Liver (tissue), 3 donors: ENCODE results near the gene FAM184A.

Experiments
- FOXA1 ChIP-seq: IDR thresholded peaks from 2 replicates; pipeline ENCODE4 v1.6.1; 2016; ENCODE audit warnings: antibody characterized with exemption
- GABPA ChIP-seq, 2 donors: IDR thresholded peaks in 1 of 2; conservative IDR thresholded peaks in 1 of 2; 2 replicates each; pipeline ENCODE4 v1.6.1; 2016; ENCODE audit warnings: antibody characterized with exemption in 2 of 2, mild to moderate bottlenecking in 1 of 2, moderate library complexity in 1 of 2
- JUND ChIP-seq, 2 donors: IDR thresholded peaks; 2 replicates each; pipeline ENCODE4 v1.6.1; 2016; ENCODE audit warnings: antibody characterized with exemption in 2 of 2
- RAD21 ChIP-seq, 2 donors: IDR thresholded peaks; 2 replicates each; pipeline ENCODE4 v1.6.1; 2016; ENCODE audit warnings: antibody characterized with exemption in 2 of 2, mild to moderate bottlenecking in 2 of 2
- RXRA ChIP-seq, 2 donors: IDR thresholded peaks; 2 replicates each; pipeline ENCODE4 v1.6.1; 2017 to 2018; ENCODE audit warnings: antibody characterized with exemption in 2 of 2, mild to moderate bottlenecking in 1 of 2
- TAF1 ChIP-seq: conservative IDR thresholded peaks from 2 replicates; pipeline ENCODE4 v1.6.1; 2016; ENCODE audit warnings: antibody characterized with exemption, mild to moderate bottlenecking
- YY1 ChIP-seq: IDR thresholded peaks from 2 replicates; pipeline ENCODE4 v1.6.1; 2016; ENCODE audit warnings: antibody characterized with exemption, mild to moderate bottlenecking
- TF ChIP-seq, protein P1 (sequence below): fragments of 150-350 bp; IDR thresholded peaks from 2 replicates; pipeline ENCODE4 v1.5.1; 2017; ENCODE audit warnings: improper control_type of control experiment, low read depth, low read length; ENCODE audit not compliant: missing input control
- TF ChIP-seq, protein P2 (sequence below): IDR thresholded peaks from 2 replicates; pipeline ENCODE4 v1.6.1; 2016; ENCODE audit warnings: antibody characterized with exemption, mild to moderate bottlenecking
- TF ChIP-seq, protein P3 (sequence below): IDR thresholded peaks from 2 replicates; pipeline ENCODE4 v1.6.1; 2016; ENCODE audit warnings: antibody characterized with exemption
- donor health status: healthy.
- donor health status: healthy.

DNA sequence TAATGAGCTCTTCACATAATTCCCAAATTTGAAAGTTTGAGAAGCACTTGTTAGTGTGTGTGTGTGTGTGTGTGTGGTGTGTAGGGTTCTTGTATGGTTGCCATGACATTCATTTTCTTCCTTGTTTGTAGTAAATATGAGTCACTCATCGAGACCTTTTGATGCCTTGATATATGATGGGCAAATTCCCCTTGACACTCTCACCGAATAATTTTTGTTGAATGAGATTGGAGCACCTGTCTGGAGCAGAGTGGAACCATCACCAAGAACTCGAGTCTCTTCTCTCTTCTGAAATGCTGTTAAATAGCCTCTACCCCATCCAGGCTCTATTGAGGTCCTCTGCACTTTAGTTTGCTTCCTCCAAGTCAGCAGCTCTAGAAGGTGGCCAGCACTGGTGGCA, 29.6 kb upstream of the FAM184A start:
- TF ChIP-seq, protein P1, sequence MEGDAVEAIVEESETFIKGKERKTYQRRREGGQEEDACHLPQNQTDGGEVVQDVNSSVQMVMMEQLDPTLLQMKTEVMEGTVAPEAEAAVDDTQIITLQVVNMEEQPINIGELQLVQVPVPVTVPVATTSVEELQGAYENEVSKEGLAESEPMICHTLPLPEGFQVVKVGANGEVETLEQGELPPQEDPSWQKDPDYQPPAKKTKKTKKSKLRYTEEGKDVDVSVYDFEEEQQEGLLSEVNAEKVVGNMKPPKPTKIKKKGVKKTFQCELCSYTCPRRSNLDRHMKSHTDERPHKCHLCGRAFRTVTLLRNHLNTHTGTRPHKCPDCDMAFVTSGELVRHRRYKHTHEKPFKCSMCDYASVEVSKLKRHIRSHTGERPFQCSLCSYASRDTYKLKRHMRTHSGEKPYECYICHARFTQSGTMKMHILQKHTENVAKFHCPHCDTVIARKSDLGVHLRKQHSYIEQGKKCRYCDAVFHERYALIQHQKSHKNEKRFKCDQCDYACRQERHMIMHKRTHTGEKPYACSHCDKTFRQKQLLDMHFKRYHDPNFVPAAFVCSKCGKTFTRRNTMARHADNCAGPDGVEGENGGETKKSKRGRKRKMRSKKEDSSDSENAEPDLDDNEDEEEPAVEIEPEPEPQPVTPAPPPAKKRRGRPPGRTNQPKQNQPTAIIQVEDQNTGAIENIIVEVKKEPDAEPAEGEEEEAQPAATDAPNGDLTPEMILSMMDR = no peak
- TF ChIP-seq YY1 = no peak
- TF ChIP-seq, protein P2, sequence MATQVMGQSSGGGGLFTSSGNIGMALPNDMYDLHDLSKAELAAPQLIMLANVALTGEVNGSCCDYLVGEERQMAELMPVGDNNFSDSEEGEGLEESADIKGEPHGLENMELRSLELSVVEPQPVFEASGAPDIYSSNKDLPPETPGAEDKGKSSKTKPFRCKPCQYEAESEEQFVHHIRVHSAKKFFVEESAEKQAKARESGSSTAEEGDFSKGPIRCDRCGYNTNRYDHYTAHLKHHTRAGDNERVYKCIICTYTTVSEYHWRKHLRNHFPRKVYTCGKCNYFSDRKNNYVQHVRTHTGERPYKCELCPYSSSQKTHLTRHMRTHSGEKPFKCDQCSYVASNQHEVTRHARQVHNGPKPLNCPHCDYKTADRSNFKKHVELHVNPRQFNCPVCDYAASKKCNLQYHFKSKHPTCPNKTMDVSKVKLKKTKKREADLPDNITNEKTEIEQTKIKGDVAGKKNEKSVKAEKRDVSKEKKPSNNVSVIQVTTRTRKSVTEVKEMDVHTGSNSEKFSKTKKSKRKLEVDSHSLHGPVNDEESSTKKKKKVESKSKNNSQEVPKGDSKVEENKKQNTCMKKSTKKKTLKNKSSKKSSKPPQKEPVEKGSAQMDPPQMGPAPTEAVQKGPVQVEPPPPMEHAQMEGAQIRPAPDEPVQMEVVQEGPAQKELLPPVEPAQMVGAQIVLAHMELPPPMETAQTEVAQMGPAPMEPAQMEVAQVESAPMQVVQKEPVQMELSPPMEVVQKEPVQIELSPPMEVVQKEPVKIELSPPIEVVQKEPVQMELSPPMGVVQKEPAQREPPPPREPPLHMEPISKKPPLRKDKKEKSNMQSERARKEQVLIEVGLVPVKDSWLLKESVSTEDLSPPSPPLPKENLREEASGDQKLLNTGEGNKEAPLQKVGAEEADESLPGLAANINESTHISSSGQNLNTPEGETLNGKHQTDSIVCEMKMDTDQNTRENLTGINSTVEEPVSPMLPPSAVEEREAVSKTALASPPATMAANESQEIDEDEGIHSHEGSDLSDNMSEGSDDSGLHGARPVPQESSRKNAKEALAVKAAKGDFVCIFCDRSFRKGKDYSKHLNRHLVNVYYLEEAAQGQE = no peak
- no peak for TF ChIP-seq TAF1
- no peak for TF ChIP-seq FOXA1
- TF ChIP-seq, protein P3, sequence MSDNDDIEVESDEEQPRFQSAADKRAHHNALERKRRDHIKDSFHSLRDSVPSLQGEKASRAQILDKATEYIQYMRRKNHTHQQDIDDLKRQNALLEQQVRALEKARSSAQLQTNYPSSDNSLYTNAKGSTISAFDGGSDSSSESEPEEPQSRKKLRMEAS = no peak
- no peak for TF ChIP-seq JUND (IDR thresholded peaks at IDR 0.05)
- TF ChIP-seq GABPA (IDR thresholded peaks at IDR 0.05 in 1 of 2, conservative IDR thresholded peaks at IDR 0.05 in 1 of 2) = no peak
- TF ChIP-seq RXRA (IDR thresholded peaks at IDR 0.05) = no peak
- TF ChIP-seq RAD21 (IDR thresholded peaks at IDR 0.05) = no peak
